Spinal cord (tissue), 10 donors: ENCODE results near the gene DYNLT4. TPM values are rescaled to one million over a fixed set of nuclear protein-coding genes. Genes with fewer than 3 reads are reported as not detected.

Experiments
- DNase-seq, 6 donors: peaks; one replicate each; pipeline versions ENCODE4 v3.0.0 to v3.0.0-alpha.2; 2013 to 2015; ENCODE audit warnings: low spot score in 6 of 6, low read depth in 4 of 6
- H3K27ac ChIP-seq: one replicate; pipeline ENCODE4 v1.5.1; 2013; ENCODE audit warnings: low read depth, low read length, control low read depth
- H3K27me3 ChIP-seq: one replicate; pipeline ENCODE4 v1.6.1; 2013; ENCODE audit warnings: low read length; ENCODE audit not compliant: control insufficient read depth, insufficient read depth
- H3K36me3 ChIP-seq: one replicate; pipeline ENCODE4 v1.6.1; 2013; ENCODE audit warnings: low read length; ENCODE audit not compliant: control insufficient read depth, insufficient read depth
- H3K4me1 ChIP-seq: one replicate; pipeline ENCODE4 v1.6.1; 2013; ENCODE audit warnings: low read length; ENCODE audit not compliant: control insufficient read depth, insufficient read depth
- H3K4me3 ChIP-seq: one replicate; pipeline ENCODE4 v1.5.1; 2013; ENCODE audit warnings: low read depth, low read length, control low read depth
- H3K9me3 ChIP-seq: one replicate; pipeline ENCODE4 v1.6.1; 2013; ENCODE audit warnings: low read length; ENCODE audit not compliant: control insufficient read depth, insufficient read depth
- WGBS: methylation state at CpG from one replicate; pipeline ENCODE4 v1.1.5; 2013; ENCODE audit warnings: missing lambda C conversion rate; ENCODE audit not compliant: insufficient coverage; 5-methylcytosine and 5-hydroxymethylcytosine counted together
- long read RNA-seq, 4 donors: transcript quantifications; one replicate each; lab custom pipeline, GENCODE V29; 2026
- polyA plus RNA-seq, 2 donors: library from polyadenylated mRNA; unstranded; fragments of 120-200 nt; gene quantifications; one replicate each; pipeline ENCODE4 v1.2.1, GENCODE V29; 2013; ENCODE audit not compliant: insufficient read length in 2 of 2
- total RNA-seq, 2 donors: library from RNA; depleted of rRNA in 1 of 2; stranded (reverse); fragments of 120-200 nt in 1 of 2; fragments of >200 nt in 1 of 2; gene quantifications; one replicate each; pipeline versions ENCODE4 v1.2.3 to v1.2.4, GENCODE V29; 2013 to 2014
- donor health status: healthy.

The DYNLT4 gene, protein sequence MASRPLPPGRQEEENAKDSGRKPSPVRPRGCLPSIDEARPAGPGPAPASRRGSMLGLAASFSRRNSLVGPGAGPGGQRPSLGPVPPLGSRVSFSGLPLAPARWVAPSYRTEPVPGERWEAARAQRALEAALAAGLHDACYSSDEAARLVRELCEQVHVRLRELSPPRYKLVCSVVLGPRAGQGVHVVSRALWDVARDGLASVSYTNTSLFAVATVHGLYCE
- 1 to 10 TPM in 1 of 2 donors, not detected in 1; 4.0 TPM for total RNA-seq
- 1 to 10 TPM in 1 of 2 donors, under 1 TPM in 1; 0.95 to 1.5 TPM for polyA plus RNA-seq
- long read RNA-seq, donor 1, transcript TCTEX1D4-201 (1 exons, 763 nt) = major isoform, 18 of 18 reads
- long read RNA-seq, donor 1, partial matches to known transcripts = 0 of 18 reads
- long read RNA-seq, donor 1, other reads (novel, unspliced or antisense) = 0 of 18 reads
- long read RNA-seq, donor 2, transcript TCTEX1D4-201 (1 exons, 763 nt) = major isoform, 10 of 10 reads
- long read RNA-seq, donor 2, partial matches to known transcripts = 0 of 10 reads
- long read RNA-seq, donor 2, other reads (novel, unspliced or antisense) = 0 of 10 reads
- long read RNA-seq, donor 3, transcript TCTEX1D4-201 (1 exons, 763 nt) = major isoform, 9 of 9 reads
- long read RNA-seq, donor 3, partial matches to known transcripts = 0 of 9 reads
- long read RNA-seq, donor 3, other reads (novel, unspliced or antisense) = 0 of 9 reads
- long read RNA-seq, donor 4, transcript TCTEX1D4-201 (1 exons, 763 nt) = major isoform, 12 of 12 reads
- long read RNA-seq, donor 4, partial matches to known transcripts = 0 of 12 reads
- long read RNA-seq, donor 4, other reads (novel, unspliced or antisense) = 0 of 12 reads

DNA sequence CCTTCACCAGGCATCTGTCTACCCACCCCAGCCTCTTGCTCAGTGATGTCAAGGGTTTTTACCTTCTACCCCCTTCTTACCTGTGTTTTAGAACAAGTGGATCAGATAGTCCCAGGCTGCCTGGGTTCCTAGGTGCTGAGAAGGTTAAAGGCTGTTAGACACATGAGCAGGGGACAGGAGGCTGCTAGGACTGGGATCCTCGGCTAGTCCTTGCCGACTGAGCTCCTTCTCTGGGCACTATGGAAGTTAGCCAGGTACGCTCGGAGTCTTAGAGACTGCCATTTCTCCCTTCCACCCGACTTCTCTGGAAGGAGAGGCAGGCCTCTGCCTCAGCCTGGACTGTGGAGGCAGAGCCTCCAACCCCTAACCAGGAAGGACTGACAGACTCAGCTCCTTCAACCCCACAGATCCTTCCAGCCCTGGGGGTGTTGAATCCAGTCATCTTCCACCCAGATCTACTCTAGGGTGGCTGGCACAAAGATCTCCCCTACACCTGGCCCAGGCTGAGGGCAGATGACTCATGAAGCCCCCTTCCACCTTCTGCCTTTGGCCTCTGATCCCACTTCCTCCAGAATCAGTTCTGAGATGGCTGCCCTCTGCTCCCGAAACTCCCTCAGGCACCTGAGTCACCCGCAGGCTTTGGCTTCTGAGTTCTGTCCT, at the start of gene DYNLT4:
DYNLT4 (minus strand) TSS at position 648 of the 660 bp plus-strand sequence. CDS start 683 bp downstream, outside the sequence.
- Histone ChIP-seq H3K4me1 (peaks cover 75% of the 10 kb centered on the region), H3K36me3 (peaks cover 52% of the 10 kb centered on the region), H3K27ac (peak within 1 kb of the TSS; percentile 99), H3K4me3 (no peak within 1 kb of the TSS), H3K27me3 (no peaks in the 10 kb centered on the region), H3K9me3 (no peaks in the 10 kb centered on the region)
- DNase-seq = no peak
- 90% methylated on average over 7 of the region's 7 CpGs for WGBS

DNA sequence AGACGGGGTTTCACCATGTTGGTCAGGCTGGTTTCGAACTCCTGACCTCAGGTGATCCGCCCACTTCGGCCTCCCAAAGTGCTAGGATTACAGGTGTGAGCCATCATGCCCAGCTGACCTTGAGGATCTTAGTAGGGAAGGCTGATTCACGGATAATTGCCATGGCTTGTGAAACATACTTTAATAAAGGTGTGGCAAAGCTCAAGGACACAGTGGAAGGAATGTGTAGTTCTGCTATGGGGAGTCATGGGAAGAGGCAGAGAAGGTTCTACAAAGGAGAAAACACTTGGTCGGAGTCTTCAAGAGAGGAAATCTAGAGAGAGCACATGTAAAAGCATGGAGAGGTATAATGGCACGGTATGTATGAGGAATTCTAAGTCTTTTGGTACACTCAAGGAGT, 48.6 kb upstream of the DYNLT4 start:
- no peak overlapping the region for H3K4me3 ChIP-seq
- peaks cover 15% of the 10 kb centered on the region for H3K36me3 ChIP-seq
- 72% methylated on average over 2 of the region's 7 CpGs for WGBS
- no peaks in the 10 kb centered on the region for H3K4me1 ChIP-seq
- no peaks in the 10 kb centered on the region for H3K9me3 ChIP-seq
- H3K27ac ChIP-seq = no peak overlapping the region
- H3K27me3 ChIP-seq = no peaks in the 10 kb centered on the region
- no peak for DNase-seq

DNA sequence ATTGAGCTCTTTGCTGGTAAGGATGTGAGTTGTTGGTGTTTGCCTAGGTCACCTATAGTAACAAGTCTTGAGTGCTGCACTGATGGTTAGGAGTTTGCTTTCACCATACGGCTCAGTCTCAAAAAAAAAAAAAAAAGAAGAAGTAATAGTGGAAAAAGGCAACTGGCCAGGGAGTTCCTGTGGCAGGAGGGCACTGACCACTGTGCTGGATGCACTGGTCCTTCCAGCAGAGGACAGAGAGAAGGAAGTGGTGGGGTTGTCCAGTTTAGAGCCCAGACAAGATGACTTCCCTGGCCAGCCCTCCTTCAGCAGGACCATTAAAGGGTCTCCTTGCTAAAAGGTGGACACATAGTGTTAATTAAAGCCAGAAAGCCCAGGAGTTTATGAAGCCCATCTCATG, 47.8 kb upstream of the DYNLT4 start:
- no peak overlapping the region for H3K27ac ChIP-seq
- no peak for DNase-seq
- H3K27me3 ChIP-seq = no peaks in the 10 kb centered on the region
- no peak overlapping the region for H3K4me3 ChIP-seq
- 100% methylated on average over 1 of the region's 1 CpG for WGBS
- H3K36me3 ChIP-seq = peaks cover 20% of the 10 kb centered on the region
- H3K9me3 ChIP-seq = no peaks in the 10 kb centered on the region
- H3K4me1 ChIP-seq = peaks cover 4% of the 10 kb centered on the region

DNA sequence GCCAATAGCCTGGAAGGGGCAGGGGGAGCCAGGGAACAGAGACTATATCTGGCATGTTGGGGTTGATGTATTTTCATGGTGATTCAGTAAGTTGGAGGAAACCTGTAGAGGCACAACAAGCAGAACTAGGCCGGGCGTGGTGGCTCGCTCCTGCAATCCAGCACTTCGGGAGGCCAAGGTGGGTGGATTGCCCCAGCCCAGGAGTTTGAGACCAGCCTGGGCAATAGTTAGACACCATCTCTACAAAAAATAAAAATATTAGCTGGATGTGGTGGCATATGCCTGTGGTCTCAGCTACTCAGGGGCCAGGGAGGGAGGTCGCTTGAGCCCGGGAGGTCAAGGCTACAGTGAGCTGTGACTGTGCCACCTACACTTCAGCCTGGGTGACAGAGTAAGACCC, 46.0 kb upstream of the DYNLT4 start:
- Histone ChIP-seq H3K27me3 (no peaks in the 10 kb centered on the region), H3K36me3 (peaks cover 17% of the 10 kb centered on the region), H3K4me1 (peaks cover 16% of the 10 kb centered on the region), H3K4me3 (no peak overlapping the region), H3K27ac (no peak overlapping the region), H3K9me3 (no peaks in the 10 kb centered on the region)
- no peak for DNase-seq
- 80% methylated on average over 2 of the region's 6 CpGs for WGBS

DNA sequence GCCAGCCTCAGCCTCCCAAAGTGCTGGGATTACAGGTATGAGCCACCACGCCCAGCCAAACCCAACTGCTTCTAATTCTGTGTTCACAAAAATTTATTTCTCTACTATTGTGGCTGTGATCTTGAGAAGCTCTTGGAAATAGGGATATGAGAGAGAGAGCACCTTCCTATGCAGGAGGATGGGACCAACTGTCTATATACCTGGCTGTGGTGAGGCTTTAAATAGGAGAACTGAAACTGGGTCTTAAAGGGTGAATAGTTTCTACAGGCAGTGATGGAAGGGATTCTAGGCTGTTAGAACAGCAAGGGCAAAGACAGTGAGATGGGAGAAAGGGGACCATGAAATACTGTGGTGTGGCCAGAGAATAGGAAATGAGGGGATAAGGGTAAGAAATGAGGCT, 44.2 kb upstream of the DYNLT4 start:
- DNase-seq = no peak
- no peak overlapping the region for H3K27ac ChIP-seq
- WGBS = no CpG with 5 or more reads among the region's 1 CpG
- H3K27me3 ChIP-seq = no peaks in the 10 kb centered on the region
- no peak overlapping the region for H3K4me3 ChIP-seq
- H3K36me3 ChIP-seq = peaks cover 15% of the 10 kb centered on the region
- no peaks in the 10 kb centered on the region for H3K9me3 ChIP-seq
- H3K4me1 ChIP-seq = peaks cover 27% of the 10 kb centered on the region

DNA sequence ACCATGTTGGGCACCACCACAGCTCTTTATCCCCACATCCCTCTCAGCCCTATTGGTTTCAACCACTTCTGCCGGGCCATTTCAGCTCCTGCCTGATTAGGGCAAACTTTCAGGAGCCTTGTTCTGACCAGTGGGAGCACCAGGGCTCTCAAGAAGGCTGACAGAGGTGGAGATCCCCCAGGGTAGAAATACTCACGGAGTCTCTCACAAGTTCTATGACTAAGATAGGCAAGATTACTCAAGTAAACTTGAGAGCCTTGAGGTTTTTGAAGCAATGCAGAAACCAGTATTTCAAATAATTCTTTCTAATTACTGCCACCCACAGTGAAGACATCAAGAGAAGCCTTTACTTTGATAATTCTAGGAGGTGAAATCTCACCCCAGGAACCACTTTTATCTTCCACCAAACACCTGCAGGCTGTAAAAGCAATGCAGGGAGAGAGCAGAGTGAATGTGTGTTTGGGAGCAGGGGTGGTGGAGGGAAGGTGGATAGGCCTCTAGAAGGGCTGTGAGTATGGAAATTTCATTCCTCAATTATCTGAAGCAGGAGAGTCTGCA, 42.5 kb upstream of the DYNLT4 start:
- H3K4me1 ChIP-seq = peaks cover 27% of the 10 kb centered on the region
- WGBS = 60% methylated on average over 1 of the region's 2 CpGs
- H3K4me3 ChIP-seq = no peak overlapping the region
- peaks cover 10% of the 10 kb centered on the region for H3K36me3 ChIP-seq
- H3K27me3 ChIP-seq = no peaks in the 10 kb centered on the region
- no peak overlapping the region for H3K27ac ChIP-seq
- peak in 1 of 6 donors; percentile 26 for DNase-seq
- no peaks in the 10 kb centered on the region for H3K9me3 ChIP-seq

DNA sequence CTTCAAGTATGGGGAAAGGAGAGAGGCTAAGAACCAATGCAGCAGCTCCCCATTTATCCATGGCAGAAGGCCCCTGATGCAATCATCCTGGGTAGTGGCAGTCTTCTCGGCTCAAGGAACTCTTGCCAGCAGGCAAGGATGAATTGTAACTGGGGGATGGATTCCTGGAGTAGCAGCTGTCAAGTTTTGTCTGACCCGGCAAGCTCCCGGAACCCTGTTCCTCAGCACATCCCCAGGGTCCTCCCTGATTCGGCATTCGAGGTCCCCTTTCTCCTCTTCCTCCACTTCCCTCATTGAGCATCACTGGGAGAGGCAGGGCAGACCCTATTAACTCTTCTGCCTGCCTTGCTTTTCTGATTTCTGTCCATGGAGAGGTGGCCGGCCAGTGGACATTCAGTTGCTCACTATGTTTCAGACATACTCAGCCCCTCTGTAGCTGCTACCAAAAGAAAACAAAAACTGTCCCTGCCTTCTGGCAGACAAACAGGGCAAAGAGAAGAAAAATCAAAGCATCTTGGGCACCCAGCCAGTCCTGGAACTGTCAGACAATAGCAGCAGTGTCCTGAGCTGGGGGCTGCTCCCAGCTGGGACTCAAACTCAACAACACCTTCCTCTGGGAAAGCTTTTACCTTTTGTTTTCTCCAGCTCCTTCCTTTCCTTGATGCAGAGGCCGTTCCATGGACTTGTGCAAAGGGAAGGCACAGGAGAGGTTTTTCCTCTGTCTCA, 41.5 kb upstream of the DYNLT4 start:
- Histone ChIP-seq H3K36me3 (peaks cover 10% of the 10 kb centered on the region), H3K4me1 (peaks cover 28% of the 10 kb centered on the region), H3K27me3 (no peaks in the 10 kb centered on the region), H3K4me3 (no peak overlapping the region), H3K9me3 (no peaks in the 10 kb centered on the region), H3K27ac (peak overlapping the region; percentile 36)
- peak in 4 of 6 donors; percentile 36 to 80 (median 64) for DNase-seq
- WGBS = 48% methylated on average over 5 of the region's 7 CpGs

DNA sequence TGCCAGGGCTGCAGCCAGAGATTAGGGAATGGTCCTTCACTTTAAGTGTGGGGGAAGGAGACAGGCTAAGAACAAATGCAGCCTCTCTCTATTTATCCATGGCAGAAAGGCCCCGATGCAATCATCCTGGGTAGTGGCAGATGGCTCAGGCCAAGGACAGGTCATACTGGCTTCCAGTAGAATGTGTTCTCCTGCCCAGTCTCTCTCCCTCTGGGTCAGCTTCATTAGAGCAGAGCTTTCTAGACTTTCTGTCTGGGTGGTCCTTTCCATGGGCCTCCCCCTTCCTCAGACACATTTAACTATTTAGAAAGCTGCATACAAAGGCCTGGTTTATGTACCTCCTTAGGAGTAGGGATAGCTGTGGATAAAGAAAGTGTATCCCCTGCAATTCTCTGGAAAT, 40.7 kb upstream of the DYNLT4 start:
- peak overlapping the region; percentile 36 for H3K27ac ChIP-seq
- peaks cover 33% of the 10 kb centered on the region for H3K4me1 ChIP-seq
- H3K36me3 ChIP-seq = peaks cover 5% of the 10 kb centered on the region
- no peaks in the 10 kb centered on the region for H3K9me3 ChIP-seq
- no peak for DNase-seq
- WGBS = no CpG with 5 or more reads among the region's 1 CpG
- no peak overlapping the region for H3K4me3 ChIP-seq
- no peaks in the 10 kb centered on the region for H3K27me3 ChIP-seq

DNA sequence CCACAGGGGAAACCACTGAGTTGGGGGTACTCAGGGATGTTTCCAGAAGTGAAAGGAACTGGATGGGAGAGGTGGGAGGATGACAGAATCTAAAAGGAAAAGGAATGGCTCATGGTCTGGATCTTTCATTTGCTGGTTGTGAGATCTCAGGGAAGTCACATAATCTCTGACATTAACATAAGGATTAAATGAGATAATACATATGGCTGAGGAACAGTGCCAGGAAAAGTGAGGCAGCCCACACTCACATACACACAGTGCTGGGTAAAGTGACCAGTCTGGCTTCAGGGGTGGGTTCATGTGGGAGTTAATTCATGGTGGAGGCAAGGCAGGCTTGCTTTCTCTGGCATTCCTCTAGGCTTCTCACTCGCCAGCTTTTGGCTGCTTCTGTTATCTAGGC, 39.8 kb upstream of the DYNLT4 start:
- no peak for DNase-seq
- Histone ChIP-seq H3K4me3 (no peak overlapping the region), H3K36me3 (peaks cover 5% of the 10 kb centered on the region), H3K9me3 (no peaks in the 10 kb centered on the region), H3K4me1 (peaks cover 42% of the 10 kb centered on the region), H3K27me3 (no peaks in the 10 kb centered on the region), H3K27ac (no peak overlapping the region)
- 83% methylated on average over 1 of the region's 1 CpG for WGBS
